Nephron progenitor cell (in vitro differentiated cells): Measurements from ENCODE around the gene TMEM165.
A peak's percentile ranks its signal among the peaks of the same experiment; 100 is the strongest.

Experiments
- DNase-seq: peaks from one replicate; pipeline ENCODE4 v3.0.0; 2021
- H3K27ac Mint-ChIP-seq: 2 replicates; pipeline ENCODE4 v1.8.0; 2021; ENCODE audit warnings: mild to moderate bottlenecking, moderate library complexity, mixed read lengths
- H3K27me3 Mint-ChIP-seq: 2 replicates; pipeline ENCODE4 v1.8.0; 2021; ENCODE audit warnings: mild to moderate bottlenecking, low read depth, mixed read lengths; ENCODE audit not compliant: poor library complexity
- H3K36me3 Mint-ChIP-seq: 2 replicates; pipeline ENCODE4 v1.8.0; 2021; ENCODE audit warnings: low read depth, mixed read lengths
- H3K4me1 Mint-ChIP-seq: 2 replicates; pipeline ENCODE4 v1.8.0; 2021; ENCODE audit warnings: mixed read lengths
- H3K4me3 Mint-ChIP-seq: 2 replicates; pipeline ENCODE4 v1.8.0; 2021; ENCODE audit warnings: mild to moderate bottlenecking, moderate library complexity, mixed read lengths
- H3K9me3 Mint-ChIP-seq: 2 replicates; pipeline ENCODE4 v1.8.0; 2021; ENCODE audit warnings: mild to moderate bottlenecking, moderate library complexity, mixed read lengths
- CTCF ChIP-seq: fragments of 200-600 bp; sonication (generic); IDR thresholded peaks from 2 replicates; pipeline ENCODE4 v1.5.0; 2021; ENCODE audit warnings: antibody characterized with exemption

The TMEM165 gene

GRCh38 chr4:55446578-55446922 is 50.8 kb downstream of the TMEM165 start:
- Mint-ChIP-seq H3K36me3 (peaks cover 51% of the 10 kb centered on the region), H3K9me3 (no peaks in the 10 kb centered on the region), H3K4me1 (no peaks in the 10 kb centered on the region), H3K27me3 (no peaks in the 10 kb centered on the region), H3K4me3 (no peak overlapping the region), H3K27ac (peak overlapping the region; percentile 47)
- TF ChIP-seq CTCF, result no peak
- DNase-seq, result no peak

- no peaks in the 10 kb centered on the region for H3K9me3 Mint-ChIP-seq
- no peak overlapping the region for H3K4me3 Mint-ChIP-seq
- no peaks in the 10 kb centered on the region for H3K27me3 Mint-ChIP-seq
- H3K36me3 Mint-ChIP-seq, result peaks cover 52% of the 10 kb centered on the region
- no peaks in the 10 kb centered on the region for H3K4me1 Mint-ChIP-seq
- no peak for TF ChIP-seq CTCF
- no peak overlapping the region for H3K27ac Mint-ChIP-seq
- no peak for DNase-seq
Measured at GRCh38 chr4:55447108-55447708, 51.5 kb downstream of the TMEM165 start.

- TF ChIP-seq CTCF, result no peak
- DNase-seq, result no peak
- Mint-ChIP-seq H3K4me3 (no peak overlapping the region), H3K4me1 (no peaks in the 10 kb centered on the region), H3K27me3 (no peaks in the 10 kb centered on the region), H3K36me3 (peaks cover 49% of the 10 kb centered on the region), H3K9me3 (no peaks in the 10 kb centered on the region), H3K27ac (no peak overlapping the region)
Measured at GRCh38 chr4:55447831-55448230, 52.1 kb downstream of the TMEM165 start.

- Mint-ChIP-seq H3K9me3 (no peaks in the 10 kb centered on the region), H3K27me3 (no peaks in the 10 kb centered on the region), H3K4me3 (no peak overlapping the region), H3K27ac (peak overlapping the region; percentile 70), H3K4me1 (no peaks in the 10 kb centered on the region), H3K36me3 (peaks cover 45% of the 10 kb centered on the region)
- no peak for DNase-seq
- TF ChIP-seq CTCF, result no peak
Measured at GRCh38 chr4:55450566-55450965, 54.8 kb downstream of the TMEM165 start.

GRCh38 chr4:55458164-55458563 is 62.4 kb downstream of the TMEM165 start:
- Mint-ChIP-seq H3K36me3 (peaks cover 35% of the 10 kb centered on the region), H3K27ac (no peak overlapping the region), H3K9me3 (no peaks in the 10 kb centered on the region)

More at GRCh38 chr4:55458164-55458563, 62.4 kb downstream of the TMEM165 start:
- TF ChIP-seq CTCF, result no peak
- no peak for DNase-seq
- H3K27me3 Mint-ChIP-seq, result no peaks in the 10 kb centered on the region
- no peaks in the 10 kb centered on the region for H3K4me1 Mint-ChIP-seq
- H3K4me3 Mint-ChIP-seq, result no peak overlapping the region
